Fibroblast of lung (primary cell): Measurements from ENCODE around the gene VWA2.

Experiments
- CTCF ChIP-seq, 2 donors: IDR thresholded peaks in 1 of 2; conservative IDR thresholded peaks in 1 of 2; 1 replicate in 1 of 2; 2 replicates in 1 of 2; pipeline ENCODE4 v1.5.1; 2011 to 2012; ENCODE audit warnings: low read length in 2 of 2, control low read depth in 1 of 2, inconsistent platforms in 1 of 2, low read depth in 1 of 2, mild to moderate bottlenecking in 1 of 2
- EZH2 ChIP-seq: IDR thresholded peaks from 2 replicates; pipeline ENCODE4 v1.5.1; 2012; ENCODE audit warnings: low read length, control low read depth, mild to moderate bottlenecking; ENCODE audit errors: missing control alignments

- TF ChIP-seq CTCF (conservative IDR thresholded peaks at IDR 0.05 in 1 of 2, IDR thresholded peaks at IDR 0.05 in 1 of 2; ENCODE audit: low read depth in 1 of 2, low read length in 2 of 2): peak; percentile 78 to 90
- no peak for TF ChIP-seq EZH2
Measured at GRCh38 chr10:114304017-114304570, 65.0 kb downstream of the VWA2 start.
